GM18520 (cell line): ENCODE measurements around the gene SH3PXD2B.

Experiments used
- ATAC-seq: cut with Tn5 transposase; IDR thresholded peaks from one replicate; pipeline ENCODE4 v1.9.1; 2021; ENCODE audit not compliant: unreplicated experiment

SH3PXD2B gene

GRCh38 chr5:172281346-172281745 lies 173.0 kb downstream of the SH3PXD2B start:
- ATAC-seq, result no peak

- ATAC-seq, result no peak
Measured at GRCh38 chr5:172280929-172281328, 173.4 kb downstream of the SH3PXD2B start.

DNA sequence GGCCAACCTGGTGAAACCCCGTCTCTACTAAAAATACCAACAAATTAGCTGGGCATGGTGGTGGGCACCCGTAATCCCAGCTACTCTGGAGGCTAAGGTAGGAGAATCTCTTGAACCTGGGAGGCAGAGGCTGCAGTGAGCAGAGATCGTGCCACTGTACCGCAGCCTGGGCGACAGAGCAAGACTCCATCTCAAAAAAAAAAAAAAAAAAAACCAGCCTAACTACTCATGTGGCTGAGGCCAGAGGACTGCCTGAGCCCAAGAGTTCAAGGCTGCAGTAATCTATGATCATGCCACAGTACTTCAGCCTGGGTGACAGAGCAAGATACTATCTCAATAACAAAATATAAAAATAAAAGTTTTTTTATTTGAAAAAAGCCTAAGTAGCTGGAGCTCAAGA lies 174.0 kb downstream of the SH3PXD2B start:
- ATAC-seq, result no peak

GRCh38 chr5:172278356-172278755 lies 176.0 kb downstream of the SH3PXD2B start:
- ATAC-seq, result no peak

DNA sequence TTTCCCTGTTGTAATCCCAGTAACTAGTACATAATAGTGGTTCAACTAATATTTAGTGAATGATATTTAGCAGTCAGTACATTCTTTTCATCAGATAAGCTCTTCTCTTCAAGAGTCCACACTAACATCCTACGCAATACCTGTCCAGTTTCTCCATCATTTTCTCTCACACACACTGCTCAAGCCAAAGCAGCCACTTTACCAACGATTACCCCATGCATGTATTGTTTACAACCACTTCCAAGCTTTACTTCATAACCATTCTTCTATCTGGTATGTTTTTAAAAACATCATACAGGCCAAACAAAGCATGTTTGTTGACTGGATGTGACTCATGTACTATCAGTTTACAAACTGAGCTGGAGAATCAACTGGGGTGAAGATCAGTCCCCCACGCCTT lies 178.1 kb downstream of the SH3PXD2B start:
- no peak for ATAC-seq
